ENCODE results near the gene MDN1.

DNA sequence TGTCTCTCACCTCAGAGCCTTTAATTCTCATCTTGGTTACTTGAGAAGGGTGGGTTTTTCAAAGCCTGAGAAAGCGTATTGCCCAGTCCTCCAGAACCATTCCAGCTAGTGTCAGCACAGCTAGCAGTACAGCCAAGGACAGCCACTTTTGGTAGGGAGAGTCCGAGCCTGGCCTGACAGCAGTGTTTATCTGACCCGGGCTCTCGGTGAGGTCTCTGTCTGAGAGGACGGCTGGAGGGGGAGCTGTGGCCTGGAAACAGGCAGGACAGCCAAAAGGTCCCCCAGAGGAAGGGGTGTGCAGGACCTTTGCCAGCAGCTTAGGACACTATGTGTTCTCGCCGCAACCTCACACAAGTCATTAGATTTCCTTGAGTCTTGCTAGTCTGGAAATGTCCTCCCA, 219.9 kb downstream of the MDN1 start:
- TF ChIP-seq, protein P1, sequence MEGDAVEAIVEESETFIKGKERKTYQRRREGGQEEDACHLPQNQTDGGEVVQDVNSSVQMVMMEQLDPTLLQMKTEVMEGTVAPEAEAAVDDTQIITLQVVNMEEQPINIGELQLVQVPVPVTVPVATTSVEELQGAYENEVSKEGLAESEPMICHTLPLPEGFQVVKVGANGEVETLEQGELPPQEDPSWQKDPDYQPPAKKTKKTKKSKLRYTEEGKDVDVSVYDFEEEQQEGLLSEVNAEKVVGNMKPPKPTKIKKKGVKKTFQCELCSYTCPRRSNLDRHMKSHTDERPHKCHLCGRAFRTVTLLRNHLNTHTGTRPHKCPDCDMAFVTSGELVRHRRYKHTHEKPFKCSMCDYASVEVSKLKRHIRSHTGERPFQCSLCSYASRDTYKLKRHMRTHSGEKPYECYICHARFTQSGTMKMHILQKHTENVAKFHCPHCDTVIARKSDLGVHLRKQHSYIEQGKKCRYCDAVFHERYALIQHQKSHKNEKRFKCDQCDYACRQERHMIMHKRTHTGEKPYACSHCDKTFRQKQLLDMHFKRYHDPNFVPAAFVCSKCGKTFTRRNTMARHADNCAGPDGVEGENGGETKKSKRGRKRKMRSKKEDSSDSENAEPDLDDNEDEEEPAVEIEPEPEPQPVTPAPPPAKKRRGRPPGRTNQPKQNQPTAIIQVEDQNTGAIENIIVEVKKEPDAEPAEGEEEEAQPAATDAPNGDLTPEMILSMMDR (IDR thresholded peaks at IDR 0.05; ENCODE audit: borderline replicate concordance, extremely low read depth, low read length, poor library complexity, severe bottlenecking), result no peak
- TF ChIP-seq EZH2 (IDR thresholded peaks at IDR 0.05; ENCODE audit: borderline replicate concordance, low read depth, low read length, severe bottlenecking), result no peak

Data from DND-41 (cell line).